ELF-1 (cell line): ENCODE data around the gene EVI5L.
A peak's percentile ranks its signal among the peaks of the same experiment; 100 is the strongest.
"Not testable (repeated sequence)": the region's sequence is repeated elsewhere in the genome, so short reads cannot be mapped to it uniquely, and the experiment has no call there.

Experiments used
- DNase-seq: peaks from one replicate; pipeline ENCODE4 v3.0.0-alpha.2; 2016; ENCODE audit warnings: low read depth, low spot score

EVI5L gene

DNA sequence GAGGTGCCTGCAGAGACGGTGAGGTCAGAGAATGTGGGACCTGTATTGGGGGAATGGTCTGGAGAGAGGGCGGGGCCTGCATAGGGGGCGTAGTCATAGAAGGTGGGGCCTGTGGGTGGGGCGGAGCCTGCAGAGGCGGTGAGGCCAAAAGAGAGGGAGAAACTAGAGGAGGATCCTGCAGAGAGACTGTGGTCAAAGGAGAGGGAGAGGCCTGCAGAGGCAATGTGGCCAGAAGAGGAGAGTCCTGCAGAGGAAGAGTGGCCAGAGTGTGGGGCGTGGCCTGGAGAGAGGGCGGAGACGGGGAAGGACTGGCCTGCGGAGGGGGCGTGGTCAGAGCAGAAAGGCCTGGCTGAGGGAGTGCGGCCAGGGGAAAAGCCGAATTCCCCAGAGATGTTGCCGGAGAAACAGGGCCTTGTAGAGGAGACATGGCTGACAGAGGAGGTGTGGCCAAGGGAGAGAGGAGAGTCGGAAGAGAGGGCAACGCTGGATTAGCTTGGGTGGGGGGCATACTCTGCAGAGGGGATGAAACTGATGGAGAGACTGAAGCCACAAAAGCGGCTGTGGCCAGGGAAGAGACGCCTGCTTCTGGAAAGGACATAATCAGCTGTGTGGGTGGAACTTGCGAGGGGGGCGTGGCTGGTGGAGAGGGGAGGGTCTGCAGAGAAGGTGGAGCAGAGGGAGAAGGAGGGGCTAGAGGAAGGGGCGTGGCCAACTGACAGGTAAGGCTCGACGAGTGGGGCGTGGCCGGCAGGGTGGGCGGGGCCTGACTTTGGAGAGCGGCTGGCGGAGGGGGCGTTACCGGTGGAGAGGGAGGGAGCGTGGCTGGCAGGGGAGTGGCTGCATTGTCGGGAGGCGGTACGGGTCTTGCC lies 41.7 kb downstream of the EVI5L start:
- DNase-seq, result peak; percentile 97

GRCh38 chr19:7872306-7873204 lies 42.5 kb downstream of the EVI5L start:
- no peak for DNase-seq

GRCh38 chr19:7873304-7874075 lies 43.5 kb downstream of the EVI5L start:
- no peak for DNase-seq

DNA sequence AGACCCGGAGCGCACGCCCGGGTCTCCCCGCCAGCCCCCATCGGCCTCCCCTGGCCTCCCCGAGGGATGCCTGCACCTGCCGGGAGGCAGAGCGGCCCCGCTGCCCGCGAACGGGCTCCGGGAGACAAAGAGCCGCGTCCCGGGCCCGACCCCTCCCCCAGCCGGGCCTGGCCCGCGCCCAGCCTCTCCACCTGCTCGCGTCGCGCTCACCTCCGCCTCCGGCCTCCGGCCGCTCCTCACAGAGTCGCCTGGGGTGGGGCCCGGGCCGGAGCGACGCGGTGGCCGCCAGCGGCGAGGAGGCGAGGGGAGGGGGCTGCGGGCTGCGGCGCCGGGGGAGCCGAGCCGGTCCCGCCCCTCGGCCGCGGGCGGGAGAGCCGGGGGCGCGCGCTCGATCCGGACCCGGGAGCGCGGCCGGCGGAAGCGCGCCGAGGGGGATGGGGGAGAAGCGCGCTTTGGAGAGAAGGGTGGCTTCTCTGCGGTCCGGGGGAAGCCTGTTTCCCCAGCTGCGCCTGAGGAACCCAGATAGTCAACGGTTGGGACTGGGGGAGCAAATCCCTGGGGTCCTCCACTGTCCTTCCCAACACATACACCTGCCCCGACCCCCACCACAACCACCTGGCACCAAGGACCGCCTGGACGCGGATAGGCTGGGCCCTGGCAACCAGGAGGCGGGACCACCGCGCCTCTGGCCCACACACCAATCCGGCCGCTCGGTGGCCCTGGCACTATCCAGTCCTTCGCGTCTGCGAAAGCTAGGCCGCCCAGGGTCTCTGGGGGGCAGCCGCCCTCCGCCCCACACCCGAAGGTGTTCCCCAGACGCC lies 44.3 kb downstream of the EVI5L start, which contains the start of gene PRR36:
Gene PRR36 (minus strand): TSS at position 315 of the 821 bp plus-strand sequence. CDS start 701 bp downstream, outside the sequence.
- DNase-seq, result peak; percentile 84

- no peak for DNase-seq
Measured at GRCh38 chr19:7874897-7875273, 44.9 kb downstream of the EVI5L start.

DNA sequence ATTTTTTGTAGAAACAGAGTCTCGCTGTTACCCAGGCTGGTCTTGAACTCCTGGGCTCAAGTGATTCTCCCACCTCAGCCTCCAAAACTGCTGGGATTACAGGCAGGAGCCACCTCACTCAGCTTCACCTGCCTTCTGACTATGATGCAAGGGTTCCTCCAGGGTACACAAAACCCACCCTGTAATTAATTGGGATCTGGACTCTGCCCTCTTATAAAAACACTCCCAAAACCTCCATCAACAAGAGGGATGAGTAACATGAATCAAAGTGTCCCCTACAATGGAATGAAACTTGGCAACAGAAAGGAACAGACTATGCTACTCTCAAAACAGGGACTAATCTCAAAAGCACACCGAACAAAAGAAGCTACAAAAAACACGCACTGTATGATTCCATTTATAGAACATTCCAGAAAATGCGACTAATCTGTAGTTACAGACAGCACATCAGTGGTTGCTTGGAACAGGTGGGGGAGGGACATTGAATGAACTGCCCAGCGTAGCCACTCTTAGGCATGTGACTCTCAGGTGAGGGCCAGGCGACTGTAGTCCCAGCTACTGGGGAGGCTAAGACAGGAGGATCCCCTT lies 47.3 kb downstream of the EVI5L start:
- DNase-seq, result no peak

DNA sequence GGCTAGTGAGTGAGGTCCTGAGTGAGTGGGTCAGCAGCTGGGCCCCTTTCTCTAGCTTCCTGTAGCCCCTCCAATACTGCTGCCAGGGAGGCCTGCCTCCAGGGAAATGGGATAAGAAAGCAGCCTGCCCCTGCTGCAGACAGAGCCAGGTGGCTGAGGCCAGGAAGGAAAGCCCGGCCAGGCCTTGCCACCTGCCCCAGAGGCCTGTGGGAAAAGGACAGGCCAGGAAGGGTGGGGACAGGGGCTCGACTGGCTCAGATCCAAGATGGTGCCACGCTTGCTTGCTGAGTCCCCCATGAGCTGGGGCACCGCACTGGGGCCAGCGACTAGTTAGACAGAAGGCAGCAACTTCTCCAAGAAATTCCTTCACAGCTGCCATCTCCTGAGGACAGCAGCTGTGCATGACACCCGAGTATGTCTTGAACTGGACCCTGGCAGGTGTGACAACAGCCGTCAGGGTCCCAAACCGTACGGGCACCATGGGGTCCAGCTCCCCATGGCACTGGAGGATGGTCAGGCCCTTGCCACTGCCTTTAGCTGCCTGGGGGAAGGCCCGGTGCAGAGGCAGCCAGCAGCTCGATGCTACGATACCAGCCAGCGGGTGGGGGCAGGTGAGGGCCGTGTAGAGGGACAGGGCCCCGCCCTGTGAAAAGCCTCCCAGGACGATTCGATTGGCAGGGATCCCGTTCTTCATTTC lies 49.2 kb downstream of the EVI5L start:
- no peak for DNase-seq

DNA sequence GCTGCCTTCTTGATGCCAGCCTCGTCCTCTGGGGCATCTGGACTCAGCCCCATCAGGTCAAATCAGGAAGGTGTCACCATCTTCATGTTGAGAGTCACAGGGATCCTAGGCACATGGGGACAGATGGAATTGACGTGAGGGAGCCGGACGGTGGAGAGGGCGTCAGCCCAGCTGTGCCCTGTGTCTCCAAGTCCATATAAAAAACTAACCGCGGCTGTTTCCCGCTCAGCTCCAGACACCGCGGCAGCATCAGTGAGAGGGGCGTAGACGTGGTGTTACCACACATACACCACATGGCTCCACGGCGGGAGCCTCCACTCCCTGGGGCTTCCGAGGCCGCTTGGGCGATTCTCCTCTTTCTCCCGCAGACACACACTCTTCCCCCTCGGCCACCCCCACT lies 49.8 kb downstream of the EVI5L start:
- DNase-seq, result no peak

DNA sequence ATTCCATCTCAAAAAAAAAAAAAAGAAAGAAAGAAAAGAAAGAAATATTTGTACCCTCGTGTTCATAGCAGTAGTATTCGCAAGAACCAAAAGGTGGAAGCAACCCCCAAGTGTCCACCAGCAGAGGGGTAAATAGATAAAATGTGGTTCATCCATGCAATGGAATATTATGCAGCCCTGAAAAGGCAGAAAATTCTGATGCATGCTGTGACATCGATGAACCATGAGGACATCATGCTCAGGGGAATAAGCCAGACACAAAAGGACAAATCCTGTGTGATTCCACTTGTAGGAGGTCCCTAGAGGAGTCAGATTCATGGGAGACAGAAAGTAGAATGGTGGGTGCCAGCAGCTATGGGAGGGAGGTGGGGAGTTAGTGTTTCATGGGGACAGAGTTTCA lies 51.9 kb downstream of the EVI5L start:
- DNase-seq, result no peak

- no peak for DNase-seq
Measured at GRCh38 chr19:7883105-7883504, 53.1 kb downstream of the EVI5L start.

DNA sequence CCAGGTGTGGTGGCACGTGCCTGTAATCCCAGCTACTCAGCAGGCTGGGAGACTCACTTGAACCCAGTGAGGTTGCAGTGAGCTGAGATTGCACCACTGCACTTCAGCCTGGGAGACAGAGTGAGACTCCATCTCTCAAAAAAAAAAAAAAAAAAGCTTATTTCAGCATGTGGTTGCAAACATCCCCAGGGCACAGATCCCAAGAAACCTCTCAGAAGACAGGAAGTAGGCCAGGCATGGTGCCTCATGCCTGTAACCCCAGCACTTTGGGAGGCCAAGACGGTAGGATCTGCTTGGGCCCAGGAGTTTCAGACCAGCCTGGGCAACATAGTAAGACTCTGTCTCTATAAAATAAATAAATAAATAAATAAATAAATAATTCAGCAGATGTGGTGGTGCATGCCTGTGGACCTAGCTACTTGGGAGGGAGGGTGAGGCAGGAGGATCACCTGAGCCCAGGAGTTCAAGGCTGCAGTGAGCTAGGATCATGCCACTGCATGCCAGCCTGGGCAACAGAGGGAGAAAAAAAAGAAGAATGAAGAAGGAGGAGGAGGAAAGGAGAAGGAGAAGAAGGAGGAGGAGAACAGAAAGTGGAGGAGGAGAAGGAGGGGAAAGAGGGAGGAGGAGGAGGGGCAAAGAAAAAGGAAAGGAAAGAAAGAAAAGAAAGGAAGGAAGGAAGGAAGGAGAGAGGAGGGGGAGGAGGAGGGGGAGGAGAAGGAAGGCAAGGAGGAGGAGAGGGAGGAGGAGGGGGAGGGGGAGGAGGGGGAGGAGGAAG lies 54.0 kb downstream of the EVI5L start:
- DNase-seq, result no peak

DNA sequence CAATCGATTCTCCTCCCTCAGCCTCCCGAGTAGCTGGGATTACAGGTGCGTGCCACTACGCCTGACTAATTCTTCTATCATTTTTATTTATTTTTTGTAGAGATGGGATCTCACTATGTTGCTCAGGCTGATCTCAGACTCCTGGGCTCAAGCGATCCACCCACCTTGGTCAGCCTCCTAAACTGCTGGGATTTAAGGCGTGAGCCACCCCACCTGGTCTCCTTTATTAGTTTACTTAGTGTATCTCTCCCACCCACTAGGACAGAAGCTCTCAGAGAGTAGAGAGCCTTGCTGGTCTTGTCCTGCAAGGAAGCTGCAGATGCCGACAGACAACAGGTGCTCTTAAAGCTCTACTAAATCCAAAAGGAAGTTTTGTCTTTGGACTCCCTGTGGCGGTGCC lies 55.8 kb downstream of the EVI5L start:
- no peak for DNase-seq

- no peak for DNase-seq
Measured at GRCh38 chr19:7887408-7888144, 57.6 kb downstream of the EVI5L start.

- DNase-seq, result peak; percentile 76
Measured at GRCh38 chr19:7888145-7888825, 58.3 kb downstream of the EVI5L start, which contains the start of gene LRRC8E. Gene LRRC8E (plus strand): TSS chr19:7888510. CDS start chr19:7895604, 7,094 bp downstream.

DNA sequence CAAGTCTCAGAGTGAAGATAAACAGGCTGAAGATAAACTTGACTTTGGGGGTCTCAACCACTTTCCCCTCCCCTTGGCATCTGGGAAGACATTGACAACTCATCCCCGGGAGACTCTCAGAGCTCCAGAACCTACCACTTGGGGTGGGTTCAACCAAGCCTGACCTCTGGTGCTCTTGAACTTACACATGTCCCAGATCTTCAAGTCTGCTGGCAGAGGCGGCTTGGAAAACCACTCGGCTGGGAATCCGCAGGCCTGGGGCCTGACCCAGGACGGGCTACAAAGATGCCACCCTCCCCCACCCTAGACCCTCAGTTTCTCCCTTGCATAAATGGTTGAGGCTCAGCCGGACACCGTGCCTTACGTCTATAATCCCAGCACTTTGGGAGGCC lies 58.8 kb downstream of the EVI5L start:
- DNase-seq, result no peak

- DNase-seq, result not testable (repeated sequence)
Measured at GRCh38 chr19:7893362-7894101, 63.5 kb downstream of the EVI5L start.
